ENCODE results near the gene ANO4. TPM values are rescaled to one million over a fixed set of nuclear protein-coding genes. Genes with fewer than 3 reads are reported as not detected.

ANO4 gene
- total and polyA plus RNA-seq, 2 of the 8 experiments (the other 6 are each of a cell fraction or from before 2014, with no cell fraction given): 1.1 to 3.4 TPM

DNA sequence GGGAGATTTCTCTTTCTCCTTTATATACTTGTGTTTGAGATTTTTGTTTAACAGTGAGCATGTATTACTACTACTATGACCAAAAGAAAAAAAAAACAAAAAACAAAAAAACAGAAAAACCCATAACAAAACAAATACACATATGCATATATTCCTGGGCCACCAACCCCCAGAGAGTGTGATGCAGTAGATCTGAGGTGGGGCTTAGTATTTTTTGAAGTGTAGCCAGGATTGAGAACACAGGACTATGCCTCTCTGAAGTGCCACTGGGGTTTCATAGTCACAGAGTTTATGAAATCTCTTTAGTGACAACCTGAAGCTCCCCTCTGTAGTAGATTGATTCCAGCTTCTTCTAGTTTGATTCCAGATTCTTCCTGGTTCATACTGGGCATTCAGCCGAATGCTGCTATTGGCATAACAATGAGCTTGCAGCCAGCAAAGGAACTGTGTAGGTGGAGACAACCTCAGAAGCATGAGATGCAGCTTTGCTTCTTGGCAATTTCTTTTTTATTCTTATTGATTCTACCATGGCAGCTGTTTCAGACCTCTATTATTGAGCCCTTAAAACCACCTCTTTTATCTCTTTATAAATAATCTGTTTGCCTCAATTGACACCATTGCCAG is 15.5 kb upstream of the ANO4 start (continued):
- TF ChIP-seq, protein P1, sequence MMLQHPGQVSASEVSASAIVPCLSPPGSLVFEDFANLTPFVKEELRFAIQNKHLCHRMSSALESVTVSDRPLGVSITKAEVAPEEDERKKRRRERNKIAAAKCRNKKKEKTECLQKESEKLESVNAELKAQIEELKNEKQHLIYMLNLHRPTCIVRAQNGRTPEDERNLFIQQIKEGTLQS (IDR thresholded peaks at IDR 0.05; ENCODE audit: insufficient read depth, low read depth, low read length): no peak
- no peak for TF ChIP-seq JUND (IDR thresholded peaks at IDR 0.05; ENCODE audit: low read length)
